ENCODE results near the gene FADS1. TPM values are rescaled to one million over a fixed set of nuclear protein-coding genes. Genes with fewer than 3 reads are reported as not detected.

The FADS1 gene
- total RNA-seq, 1 experiment from 2014 or later, result 105 TPM

DNA sequence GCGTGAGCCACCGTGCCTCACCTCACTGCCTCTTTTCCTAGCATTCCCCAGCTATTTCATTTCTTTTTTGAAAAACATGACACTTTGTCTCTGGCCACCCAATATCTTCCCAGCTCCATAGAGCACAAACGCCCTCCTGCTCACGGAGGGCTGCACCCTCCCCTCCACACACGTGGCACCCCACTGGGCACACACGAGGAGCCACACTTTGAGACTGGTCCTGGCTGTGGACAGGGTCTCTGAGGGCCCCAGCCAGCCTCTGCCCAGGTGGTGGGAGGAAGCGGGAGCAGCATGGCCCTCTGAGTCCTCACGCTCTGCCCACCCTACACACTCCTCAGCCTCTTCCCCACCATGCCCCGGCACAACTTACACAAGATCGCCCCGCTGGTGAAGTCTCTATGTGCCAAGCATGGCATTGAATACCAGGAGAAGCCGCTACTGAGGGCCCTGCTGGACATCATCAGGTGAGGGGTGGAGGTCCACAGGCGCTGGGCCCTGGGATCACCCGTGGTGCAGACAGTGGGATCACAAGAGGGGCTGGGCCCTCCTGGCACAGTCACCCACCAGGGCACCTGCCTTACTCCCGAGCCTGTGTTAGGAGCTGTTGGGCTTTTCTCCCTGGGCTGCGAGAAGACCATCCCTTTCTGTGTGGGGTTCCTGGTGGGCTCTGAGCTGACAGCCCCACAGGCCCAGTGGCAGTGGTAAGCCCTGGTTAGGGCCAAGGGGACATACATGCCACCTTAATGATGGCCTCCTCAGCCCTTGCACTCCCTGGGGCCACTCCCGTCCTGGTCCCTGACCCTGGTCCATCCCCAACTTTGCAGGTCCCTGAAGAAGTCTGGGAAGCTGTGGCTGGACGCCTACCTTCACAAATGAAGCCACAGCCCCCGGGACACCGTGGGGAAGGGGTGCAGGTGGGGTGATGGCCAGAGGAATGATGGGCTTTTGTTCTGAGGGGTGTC, 48.3 kb upstream of the FADS1 start:
- DNase-seq (ENCODE audit: low spot score) (no peak), ATAC-seq (no peak)
- ChIA-PET CTCF (interaction anchor here (0.6 to 1.8 kb wide), 3 partner anchors 34 to 553 kb away, joined by 3 to 6 read pairs (median 4); no protein-coding TSS in a partner anchor), POLR2A (no interaction called here)
- Mint-ChIP-seq H3K4me1 (peaks cover 7% of the 10 kb centered on the region), H3K27ac (peak overlapping the region; percentile 34; the same call in 1 of the 2 replicates), H3K4me3 (no peak overlapping the region), H3K27me3 (ENCODE audit: low read depth) (no peaks in the 10 kb centered on the region), H3K36me3 (peaks cover 40% of the 10 kb centered on the region), H3K9me3 (no peaks in the 10 kb centered on the region)
- TF ChIP-seq ZNF263 (CRISPR knock-in tag; IDR thresholded peaks at IDR 0.05; ENCODE audit: low read depth) (no peak), AFF4 (CRISPR knock-in tag; IDR thresholded peaks at IDR 0.05; ENCODE audit: borderline replicate concordance) (no peak), ATF2 (CRISPR knock-in tag; IDR thresholded peaks at IDR 0.05; ENCODE audit: borderline replicate concordance, low read depth) (no peak), NFYB (CRISPR knock-in tag; conservative IDR thresholded peaks at IDR 0.05; ENCODE audit: low read depth) (no peak), ATF3 (CRISPR knock-in tag; conservative IDR thresholded peaks at IDR 0.05) (no peak), FOXP1 (CRISPR knock-in tag; IDR thresholded peaks at IDR 0.05; ENCODE audit: borderline replicate concordance) (no peak), ESRRA (CRISPR knock-in tag; IDR thresholded peaks at IDR 0.05; ENCODE audit: borderline replicate concordance) (no peak), JUN (CRISPR knock-in tag; IDR thresholded peaks at IDR 0.05) (no peak), ZBTB43 (CRISPR knock-in tag; IDR thresholded peaks at IDR 0.05) (no peak), SMAD3 (CRISPR knock-in tag; IDR thresholded peaks at IDR 0.05; ENCODE audit: borderline replicate concordance) (no peak)
- TF ChIP-seq, protein P1, sequence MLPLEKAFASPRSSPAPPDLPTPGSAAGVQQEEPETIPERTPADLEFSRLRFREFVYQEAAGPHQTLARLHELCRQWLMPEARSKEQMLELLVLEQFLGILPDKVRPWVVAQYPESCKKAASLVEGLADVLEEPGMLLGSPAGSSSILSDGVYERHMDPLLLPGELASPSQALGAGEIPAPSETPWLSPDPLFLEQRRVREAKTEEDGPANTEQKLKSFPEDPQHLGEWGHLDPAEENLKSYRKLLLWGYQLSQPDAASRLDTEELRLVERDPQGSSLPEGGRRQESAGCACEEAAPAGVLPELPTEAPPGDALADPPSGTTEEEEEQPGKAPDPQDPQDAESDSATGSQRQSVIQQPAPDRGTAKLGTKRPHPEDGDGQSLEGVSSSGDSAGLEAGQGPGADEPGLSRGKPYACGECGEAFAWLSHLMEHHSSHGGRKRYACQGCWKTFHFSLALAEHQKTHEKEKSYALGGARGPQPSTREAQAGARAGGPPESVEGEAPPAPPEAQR (CRISPR knock-in tag; IDR thresholded peaks at IDR 0.05), result no peak
- TF ChIP-seq, protein P2, sequence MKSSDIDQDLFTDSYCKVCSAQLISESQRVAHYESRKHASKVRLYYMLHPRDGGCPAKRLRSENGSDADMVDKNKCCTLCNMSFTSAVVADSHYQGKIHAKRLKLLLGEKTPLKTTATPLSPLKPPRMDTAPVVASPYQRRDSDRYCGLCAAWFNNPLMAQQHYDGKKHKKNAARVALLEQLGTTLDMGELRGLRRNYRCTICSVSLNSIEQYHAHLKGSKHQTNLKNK (CRISPR knock-in tag; IDR thresholded peaks at IDR 0.05), result no peak
- TF ChIP-seq, protein P3, sequence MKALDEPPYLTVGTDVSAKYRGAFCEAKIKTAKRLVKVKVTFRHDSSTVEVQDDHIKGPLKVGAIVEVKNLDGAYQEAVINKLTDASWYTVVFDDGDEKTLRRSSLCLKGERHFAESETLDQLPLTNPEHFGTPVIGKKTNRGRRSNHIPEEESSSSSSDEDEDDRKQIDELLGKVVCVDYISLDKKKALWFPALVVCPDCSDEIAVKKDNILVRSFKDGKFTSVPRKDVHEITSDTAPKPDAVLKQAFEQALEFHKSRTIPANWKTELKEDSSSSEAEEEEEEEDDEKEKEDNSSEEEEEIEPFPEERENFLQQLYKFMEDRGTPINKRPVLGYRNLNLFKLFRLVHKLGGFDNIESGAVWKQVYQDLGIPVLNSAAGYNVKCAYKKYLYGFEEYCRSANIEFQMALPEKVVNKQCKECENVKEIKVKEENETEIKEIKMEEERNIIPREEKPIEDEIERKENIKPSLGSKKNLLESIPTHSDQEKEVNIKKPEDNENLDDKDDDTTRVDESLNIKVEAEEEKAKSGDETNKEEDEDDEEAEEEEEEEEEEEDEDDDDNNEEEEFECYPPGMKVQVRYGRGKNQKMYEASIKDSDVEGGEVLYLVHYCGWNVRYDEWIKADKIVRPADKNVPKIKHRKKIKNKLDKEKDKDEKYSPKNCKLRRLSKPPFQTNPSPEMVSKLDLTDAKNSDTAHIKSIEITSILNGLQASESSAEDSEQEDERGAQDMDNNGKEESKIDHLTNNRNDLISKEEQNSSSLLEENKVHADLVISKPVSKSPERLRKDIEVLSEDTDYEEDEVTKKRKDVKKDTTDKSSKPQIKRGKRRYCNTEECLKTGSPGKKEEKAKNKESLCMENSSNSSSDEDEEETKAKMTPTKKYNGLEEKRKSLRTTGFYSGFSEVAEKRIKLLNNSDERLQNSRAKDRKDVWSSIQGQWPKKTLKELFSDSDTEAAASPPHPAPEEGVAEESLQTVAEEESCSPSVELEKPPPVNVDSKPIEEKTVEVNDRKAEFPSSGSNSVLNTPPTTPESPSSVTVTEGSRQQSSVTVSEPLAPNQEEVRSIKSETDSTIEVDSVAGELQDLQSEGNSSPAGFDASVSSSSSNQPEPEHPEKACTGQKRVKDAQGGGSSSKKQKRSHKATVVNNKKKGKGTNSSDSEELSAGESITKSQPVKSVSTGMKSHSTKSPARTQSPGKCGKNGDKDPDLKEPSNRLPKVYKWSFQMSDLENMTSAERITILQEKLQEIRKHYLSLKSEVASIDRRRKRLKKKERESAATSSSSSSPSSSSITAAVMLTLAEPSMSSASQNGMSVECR (CRISPR knock-in tag; IDR thresholded peaks at IDR 0.05; ENCODE audit: borderline replicate concordance), result no peak
- TF ChIP-seq, protein P4, sequence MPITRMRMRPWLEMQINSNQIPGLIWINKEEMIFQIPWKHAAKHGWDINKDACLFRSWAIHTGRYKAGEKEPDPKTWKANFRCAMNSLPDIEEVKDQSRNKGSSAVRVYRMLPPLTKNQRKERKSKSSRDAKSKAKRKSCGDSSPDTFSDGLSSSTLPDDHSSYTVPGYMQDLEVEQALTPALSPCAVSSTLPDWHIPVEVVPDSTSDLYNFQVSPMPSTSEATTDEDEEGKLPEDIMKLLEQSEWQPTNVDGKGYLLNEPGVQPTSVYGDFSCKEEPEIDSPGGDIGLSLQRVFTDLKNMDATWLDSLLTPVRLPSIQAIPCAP (CRISPR knock-in tag; IDR thresholded peaks at IDR 0.05), result no peak
